ENCODE data around the gene FANCI.

DNA sequence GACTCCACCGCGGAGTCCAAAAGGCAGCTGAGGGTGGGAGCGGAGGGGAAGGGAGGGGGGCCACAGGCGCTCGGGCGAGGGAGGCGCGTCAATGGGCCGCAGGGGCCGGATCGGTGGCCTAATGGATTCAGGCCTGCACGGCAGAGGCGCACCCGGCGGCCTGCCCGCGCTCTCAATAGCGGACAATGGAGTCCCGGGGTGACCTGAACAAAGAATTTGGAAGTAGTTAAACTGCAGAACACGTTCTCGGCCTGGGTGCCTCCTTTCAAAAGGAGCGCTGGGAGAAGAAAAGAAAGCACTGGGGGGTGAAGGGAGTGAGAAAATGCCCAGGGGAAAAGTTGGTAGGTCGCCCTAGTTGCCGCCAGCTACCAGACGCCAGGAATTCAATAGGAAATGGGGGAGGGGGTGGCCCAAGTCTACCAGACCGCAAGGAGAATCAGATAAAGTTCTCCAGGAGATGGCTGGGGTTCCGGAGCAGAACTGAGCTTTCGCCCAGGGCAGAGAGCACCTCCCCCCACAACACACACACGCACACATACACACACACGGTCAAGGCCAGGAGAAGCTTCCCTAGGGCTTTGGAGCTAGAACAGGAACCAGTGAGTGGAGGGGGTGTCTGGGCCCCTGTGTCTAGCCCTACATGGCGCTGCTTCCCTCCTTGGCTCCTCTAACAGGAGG, 116.7 kb downstream of the FANCI start:
- TF ChIP-seq FOXP2 (optimal IDR thresholded peaks at IDR 0.05; ENCODE audit: borderline replicate concordance, extremely low read depth, extremely low read length, insufficient read depth): no peak
- no peak for TF ChIP-seq POLR2AphosphoS5 (IDR thresholded peaks at IDR 0.05; ENCODE audit: low read depth, low read length)
